ENCODE data around the gene SLC47A1.
"Not testable (repeated sequence)": the region's sequence is repeated elsewhere in the genome, so short reads cannot be mapped to it uniquely, and the experiment has no call there.

SLC47A1 gene

DNA sequence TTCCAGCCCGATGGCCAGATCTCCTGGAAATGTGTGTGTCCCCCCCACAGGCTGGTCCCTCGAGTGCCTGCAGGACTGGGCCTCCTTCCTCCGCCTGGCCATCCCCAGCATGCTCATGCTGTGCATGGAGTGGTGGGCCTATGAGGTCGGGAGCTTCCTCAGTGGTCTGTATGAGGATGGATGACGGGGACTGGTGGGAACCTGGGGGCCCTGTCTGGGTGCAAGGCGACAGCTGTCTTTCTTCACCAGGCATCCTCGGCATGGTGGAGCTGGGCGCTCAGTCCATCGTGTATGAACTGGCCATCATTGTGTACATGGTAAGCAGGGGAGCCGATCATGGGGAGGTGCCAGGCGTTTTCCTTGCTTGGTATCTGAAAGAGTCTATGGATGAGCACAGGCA, 22.1 kb downstream of the SLC47A1 start:
- DNase-seq = no peak

DNA sequence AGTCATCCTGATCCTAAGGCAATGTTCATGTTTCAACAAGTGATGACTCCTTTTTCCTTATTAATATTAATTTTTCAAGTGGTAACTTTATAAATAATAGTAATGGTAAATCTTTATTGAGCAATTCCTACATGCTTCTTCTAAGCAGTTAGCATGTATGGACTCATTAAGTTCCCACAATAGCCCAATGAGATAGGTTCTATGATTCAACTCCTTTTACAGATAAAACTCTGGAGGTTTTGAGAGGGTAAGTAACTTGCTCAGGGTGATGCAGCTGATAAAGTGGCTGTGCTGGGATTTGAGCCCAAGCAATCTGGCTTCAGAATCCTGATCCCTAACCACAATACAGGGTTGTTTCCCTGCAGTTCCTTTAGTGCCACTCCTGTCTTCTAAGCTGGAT, 25.3 kb downstream of the SLC47A1 start:
- no peak for DNase-seq

GRCh38 chr17:19561697-19562318, 28.2 kb downstream of the SLC47A1 start:
- DNase-seq = no peak

GRCh38 chr17:19565817-19566575, 32.3 kb downstream of the SLC47A1 start:
- no peak for DNase-seq

- DNase-seq = no peak
Measured at GRCh38 chr17:19567216-19568015, 33.8 kb downstream of the SLC47A1 start.

- DNase-seq = no peak
Measured at GRCh38 chr17:19568016-19568350, 34.3 kb downstream of the SLC47A1 start.

GRCh38 chr17:19569785-19570543, 36.3 kb downstream of the SLC47A1 start:
- DNase-seq = no peak

DNA sequence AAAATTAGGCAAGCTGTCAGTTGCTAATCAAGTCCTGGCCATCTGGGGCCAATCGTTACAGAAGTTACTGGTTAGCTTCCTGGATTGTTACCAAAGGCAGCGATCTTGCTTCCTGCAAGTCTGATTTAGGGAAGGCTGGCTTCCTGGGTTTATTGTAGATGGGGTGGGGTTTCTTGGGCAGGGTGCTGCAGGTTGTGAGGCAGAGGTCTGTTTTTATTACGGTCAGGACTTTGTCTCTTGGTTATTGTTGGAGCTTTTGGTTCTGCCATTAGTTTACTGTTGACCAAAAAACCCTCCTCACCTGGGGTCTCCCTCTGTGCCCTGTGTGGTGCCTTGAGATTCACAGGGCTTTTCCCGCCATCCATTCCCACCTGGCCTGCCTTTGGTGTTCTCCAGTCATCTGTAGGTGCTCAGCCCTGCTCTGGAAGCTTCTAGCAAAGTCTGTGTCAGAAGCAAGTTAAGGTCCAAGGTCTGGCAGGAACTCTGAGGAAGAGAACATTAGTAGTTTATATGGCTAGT, 36.9 kb downstream of the SLC47A1 start:
- DNase-seq = no peak

DNA sequence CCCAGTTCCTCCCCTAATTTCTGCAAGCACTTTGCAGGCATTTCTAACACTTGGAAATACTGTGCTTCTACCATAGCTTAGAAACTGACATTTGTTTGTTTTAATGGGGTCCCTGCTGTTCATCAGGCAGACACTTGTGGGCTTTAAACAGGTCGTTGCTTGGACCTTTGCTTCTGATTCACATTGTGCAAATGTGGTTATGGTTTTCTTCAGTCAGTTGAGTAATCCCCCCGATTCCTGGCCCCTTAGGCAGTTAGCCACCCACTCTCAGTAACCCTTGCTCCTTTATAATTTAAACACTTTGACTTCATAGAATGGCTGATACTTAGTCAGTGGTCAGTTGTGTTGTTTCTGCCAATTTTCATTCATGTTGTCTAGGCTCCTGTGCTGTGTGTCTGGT, 39.4 kb downstream of the SLC47A1 start:
- no peak for DNase-seq

- DNase-seq = no peak
Measured at GRCh38 chr17:19574956-19575355, 41.3 kb downstream of the SLC47A1 start.

DNA sequence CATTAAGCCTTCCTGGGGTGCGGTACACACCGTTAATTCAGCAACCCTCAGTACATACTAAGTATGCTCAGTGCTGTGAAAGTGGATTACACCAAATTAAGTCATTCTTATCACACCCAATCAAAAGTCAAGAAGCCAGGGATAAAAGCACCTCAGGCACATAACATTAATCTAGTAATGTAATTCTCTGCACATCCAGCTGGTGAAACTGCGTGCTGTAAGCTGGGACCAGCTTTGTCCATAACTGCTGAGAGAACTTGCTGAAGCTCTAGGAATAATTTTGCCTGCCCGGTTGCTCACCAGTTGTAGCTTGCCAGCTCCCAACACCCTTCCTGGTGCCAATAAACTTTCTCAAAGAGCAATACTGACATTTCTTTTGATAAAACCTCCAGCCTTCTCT, 44.9 kb downstream of the SLC47A1 start:
- DNase-seq = no peak

DNA sequence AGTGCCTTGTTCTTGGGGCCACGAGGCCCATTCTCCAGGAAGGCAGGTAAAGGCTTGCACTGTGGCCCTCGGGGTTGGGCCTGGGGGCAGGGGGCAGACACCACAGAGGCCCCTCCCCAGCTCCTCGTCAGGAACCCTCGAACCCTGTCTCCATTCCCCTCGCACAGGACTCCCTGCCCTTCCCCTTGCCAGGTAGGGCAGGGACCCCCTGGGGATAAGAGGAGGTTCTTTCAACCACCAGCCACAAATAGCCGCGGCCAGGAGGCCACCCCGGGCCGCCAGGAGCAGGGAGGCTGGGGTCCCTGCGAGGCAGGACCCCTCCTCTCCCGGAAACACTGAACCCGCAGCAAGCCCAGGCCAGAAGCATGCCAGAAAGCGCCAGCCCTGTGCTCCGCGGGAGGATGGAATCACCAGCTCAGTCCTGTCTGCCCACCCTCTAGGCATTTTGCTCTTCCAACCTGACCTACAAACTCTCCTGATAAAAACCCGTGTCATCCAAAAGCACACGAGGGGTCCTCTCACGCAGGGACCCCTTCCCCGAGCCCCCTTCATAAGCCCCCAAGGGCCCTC, 45.6 kb downstream of the SLC47A1 start:
- no peak for DNase-seq

GRCh38 chr17:19579867-19580565, 46.4 kb downstream of the SLC47A1 start:
- peak in 2 of 14 donors; percentile 1 to 4 for DNase-seq

- not testable (repeated sequence) for DNase-seq
Measured at GRCh38 chr17:19580566-19580920, 46.9 kb downstream of the SLC47A1 start.

- not testable (repeated sequence) for DNase-seq
Measured at GRCh38 chr17:19582152-19582551, 48.5 kb downstream of the SLC47A1 start.

DNA sequence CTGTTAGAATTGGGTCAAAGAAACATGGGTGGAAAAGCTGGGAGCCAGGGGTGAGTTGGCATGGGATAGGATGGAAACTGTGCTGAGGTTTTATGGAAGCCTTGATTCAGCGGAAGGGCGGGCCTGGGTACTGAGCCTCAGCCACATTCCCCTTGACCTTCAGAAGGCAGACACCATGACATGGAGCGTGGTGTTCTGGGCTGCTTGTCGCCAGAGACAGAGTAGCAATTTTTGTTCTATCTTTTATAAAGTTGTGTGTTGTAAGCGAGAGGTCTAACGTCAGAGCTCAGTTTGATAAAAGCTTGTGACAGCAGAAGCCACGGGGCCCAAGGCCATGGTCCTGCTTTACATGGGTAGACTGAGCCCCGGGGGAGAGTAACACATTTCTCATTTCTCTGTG, 50.2 kb downstream of the SLC47A1 start:
- no peak for DNase-seq

GRCh38 chr17:19590451-19590850, 56.8 kb downstream of the SLC47A1 start:
- no peak for DNase-seq

DNA sequence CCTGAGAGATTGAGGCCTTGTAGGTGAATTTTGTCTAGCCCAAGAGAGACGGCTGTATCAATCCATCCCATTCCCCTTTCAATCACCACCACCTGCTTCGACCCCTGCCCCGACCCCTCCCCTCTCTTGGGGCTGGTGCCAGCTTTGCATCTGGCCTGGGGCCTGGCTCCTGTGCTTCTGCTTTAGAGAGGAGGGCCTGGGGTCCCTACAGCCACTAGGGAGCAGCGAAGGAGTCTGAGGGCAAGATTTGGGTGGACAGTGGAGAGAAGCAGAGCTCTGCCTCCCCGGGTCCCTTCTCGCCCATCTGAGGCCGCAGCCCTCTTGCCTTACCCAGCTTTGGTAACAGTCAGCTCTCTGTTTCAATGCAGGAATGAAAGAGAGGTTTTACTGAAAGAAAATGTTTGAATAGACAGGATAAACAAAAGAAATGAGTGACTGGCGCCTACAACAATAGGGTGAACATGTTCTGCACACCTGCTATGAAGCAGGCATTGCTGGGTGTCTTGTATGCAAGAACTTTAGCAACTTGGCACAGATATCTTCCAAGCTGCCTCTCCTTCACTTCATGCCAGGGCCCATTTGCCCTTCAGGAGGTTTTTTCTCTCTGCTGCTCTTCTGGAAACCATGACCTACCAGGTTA, 57.4 kb downstream of the SLC47A1 start:
- no peak for DNase-seq

GRCh38 chr17:19592316-19592715, 58.7 kb downstream of the SLC47A1 start:
- DNase-seq = no peak

GRCh38 chr17:19596869-19597268, 63.2 kb downstream of the SLC47A1 start:
- no peak for DNase-seq

GRCh38 chr17:19610311-19610710, 76.7 kb downstream of the SLC47A1 start:
- no peak for DNase-seq

Measured in C1 segment of cervical spinal cord (tissue), 14 donors.